GM19467 (cell line): ENCODE results near the gene TEX2.

ENCODE experiments used
- ATAC-seq: cut with Tn5 transposase; IDR thresholded peaks from one replicate; pipeline ENCODE4 v1.9.1; 2021; ENCODE audit warnings: mild to moderate bottlenecking, moderate library complexity; ENCODE audit not compliant: unreplicated experiment

TEX2 gene

DNA sequence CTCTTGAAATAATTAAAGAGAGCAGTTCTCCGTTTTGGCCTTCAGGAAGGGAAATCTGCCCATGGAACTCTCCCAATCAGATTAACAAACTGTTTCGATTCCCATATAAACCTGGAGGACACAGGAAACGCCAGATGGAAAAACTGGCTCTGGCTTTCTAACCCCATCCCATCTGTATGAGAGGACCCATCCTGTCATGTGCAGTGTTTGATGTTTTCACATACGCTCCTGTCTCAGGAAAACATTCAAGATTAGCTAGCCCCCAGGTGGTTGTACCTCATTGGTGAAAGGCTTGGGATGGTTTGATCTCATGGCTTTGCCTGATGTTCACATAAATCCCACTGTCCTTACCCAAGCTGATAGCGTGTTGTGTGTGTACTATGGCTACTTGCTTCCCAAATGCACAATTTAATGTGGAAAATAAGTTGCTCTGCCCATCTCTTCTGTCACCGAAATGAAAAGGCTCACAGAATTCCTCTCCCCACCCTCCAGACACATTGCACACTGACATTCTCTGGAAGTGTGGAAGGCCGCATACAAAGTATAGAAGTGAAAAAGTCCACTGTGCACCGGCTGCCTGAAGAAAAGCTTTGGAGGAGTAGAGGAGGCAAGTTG, 114.9 kb downstream of the TEX2 start:
- ATAC-seq, result no peak

GRCh38 chr17:64147110-64148016, 115.7 kb downstream of the TEX2 start:
- ATAC-seq, result no peak

DNA sequence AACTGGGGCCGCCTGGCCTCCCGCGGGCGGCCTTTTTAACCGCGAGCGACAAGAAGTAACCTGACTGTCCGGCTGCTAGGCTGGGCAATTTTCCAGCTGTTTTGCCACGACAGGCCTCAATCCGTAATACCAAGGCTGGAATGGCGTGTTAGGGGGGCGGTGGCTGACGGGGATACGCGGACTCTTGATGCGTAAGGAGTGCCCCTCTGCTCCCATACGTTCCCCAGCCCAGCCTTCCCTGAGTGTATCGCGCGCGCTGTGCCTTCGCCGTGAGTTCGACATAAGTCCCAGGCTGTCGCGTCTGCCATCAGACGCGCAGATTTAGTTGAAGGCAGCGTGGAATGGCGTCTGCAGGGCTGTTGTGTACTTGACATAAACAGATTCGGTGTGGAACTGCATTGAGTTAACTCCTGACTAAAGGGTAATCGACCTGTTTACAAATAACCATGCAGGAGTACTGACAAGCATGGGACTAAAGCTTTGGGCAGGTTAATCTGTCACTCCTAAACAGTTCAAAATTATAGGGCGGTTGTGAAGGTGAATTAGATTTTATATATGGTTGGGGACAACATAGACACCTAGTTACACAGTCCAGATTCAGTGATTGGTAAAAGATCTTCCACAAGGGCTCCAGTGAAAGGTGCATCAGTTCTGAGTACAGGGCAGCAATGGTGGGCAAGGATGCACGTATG, 116.5 kb downstream of the TEX2 start:
- peak; percentile 8 for ATAC-seq

DNA sequence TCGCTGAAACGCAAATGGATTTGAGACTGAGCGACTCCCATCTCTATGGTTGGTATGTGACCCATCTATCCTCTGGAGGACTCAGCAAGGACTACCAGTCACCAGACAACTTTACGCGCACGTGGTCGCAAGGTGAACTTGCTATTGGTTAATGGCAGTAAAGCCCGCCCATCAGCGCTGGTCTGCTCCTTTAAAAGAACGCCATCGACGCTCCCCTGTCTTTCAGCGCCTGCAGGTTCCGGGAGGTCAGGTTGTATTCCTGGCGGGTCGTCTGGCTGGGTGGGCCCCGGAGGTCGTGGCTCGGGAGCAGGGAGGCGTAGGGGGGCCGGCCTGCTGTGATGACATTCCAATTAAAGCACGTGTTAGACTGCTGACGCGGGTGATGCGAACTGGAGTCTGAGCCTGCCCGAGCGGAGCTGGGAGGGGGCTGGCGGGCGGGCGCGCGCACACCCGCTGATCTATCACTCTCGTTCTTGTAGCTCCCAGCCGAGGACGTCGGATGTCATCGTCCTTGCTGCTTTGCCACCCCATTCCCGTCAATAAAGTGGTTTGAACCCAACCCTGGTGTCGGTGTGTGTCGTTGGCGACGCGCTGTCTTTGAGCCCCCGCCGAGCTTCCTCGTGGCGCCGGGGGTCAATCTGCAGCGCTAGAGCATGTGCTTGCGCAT, 117.2 kb downstream of the TEX2 start:
- peak; percentile 95 for ATAC-seq

- no peak for ATAC-seq
These were observed 117.7 kb downstream of the TEX2 start for GRCh38 chr17:64145375-64145750.

DNA sequence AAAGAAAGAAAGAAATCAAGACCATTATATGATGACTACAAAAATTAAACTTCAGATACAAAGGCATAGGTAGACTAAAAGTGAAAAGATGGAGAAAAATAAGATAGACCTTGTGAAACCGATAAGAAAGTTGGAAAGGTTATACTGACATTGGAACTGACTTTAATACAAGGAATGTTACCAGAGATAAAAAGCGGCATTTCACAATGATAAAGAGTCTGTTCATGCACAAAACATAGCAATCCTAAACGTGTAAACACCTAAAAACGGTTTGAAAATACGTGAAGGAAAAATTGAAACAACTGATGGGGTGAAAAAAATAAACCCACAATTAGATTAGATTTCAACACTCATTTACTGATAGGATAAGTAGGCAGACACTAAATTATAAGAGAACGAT, 123.5 kb downstream of the TEX2 start:
- no peak for ATAC-seq

- ATAC-seq, result no peak
These were observed 124.6 kb downstream of the TEX2 start for GRCh38 chr17:64138441-64138840.

- ATAC-seq, result no peak
These were observed 128.1 kb downstream of the TEX2 start for GRCh38 chr17:64135000-64135399.

DNA sequence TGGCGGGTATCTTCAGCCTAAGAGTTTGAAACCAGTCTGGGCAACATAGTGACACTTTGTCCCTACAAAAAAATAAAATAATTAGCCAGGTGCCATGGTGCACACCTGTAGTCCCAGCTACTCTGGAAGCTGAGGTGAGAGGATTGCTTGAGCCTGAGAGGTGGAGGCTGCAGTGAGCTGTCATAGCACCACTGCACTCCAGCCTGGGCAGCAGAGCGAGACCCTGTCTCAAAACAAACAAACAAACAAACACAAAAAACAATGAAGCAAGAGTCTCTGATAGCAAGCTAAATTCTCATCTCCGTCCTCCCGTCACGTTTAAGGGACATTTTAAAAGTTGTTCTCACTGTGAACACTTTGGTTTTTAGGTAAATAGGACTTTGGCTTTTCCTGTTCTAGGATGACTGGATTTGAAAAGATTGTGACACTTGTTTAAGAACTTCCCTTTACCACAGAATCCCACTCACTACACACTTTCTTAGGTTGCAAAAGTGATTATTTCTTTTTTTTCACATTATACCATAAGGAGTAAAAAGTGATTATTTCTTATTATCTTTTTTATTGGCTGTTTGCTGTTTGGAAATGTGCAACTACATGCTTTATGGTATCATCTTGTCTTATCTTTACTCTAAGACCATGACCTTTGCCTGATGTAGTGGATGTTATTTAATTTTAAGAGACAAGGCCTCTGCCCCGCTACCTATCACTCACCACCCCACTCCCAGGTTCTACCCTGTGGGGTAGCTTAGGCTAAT, 128.7 kb downstream of the TEX2 start:
- ATAC-seq, result no peak

- ATAC-seq, result no peak
These were observed 129.4 kb downstream of the TEX2 start for GRCh38 chr17:64133546-64134215.

DNA sequence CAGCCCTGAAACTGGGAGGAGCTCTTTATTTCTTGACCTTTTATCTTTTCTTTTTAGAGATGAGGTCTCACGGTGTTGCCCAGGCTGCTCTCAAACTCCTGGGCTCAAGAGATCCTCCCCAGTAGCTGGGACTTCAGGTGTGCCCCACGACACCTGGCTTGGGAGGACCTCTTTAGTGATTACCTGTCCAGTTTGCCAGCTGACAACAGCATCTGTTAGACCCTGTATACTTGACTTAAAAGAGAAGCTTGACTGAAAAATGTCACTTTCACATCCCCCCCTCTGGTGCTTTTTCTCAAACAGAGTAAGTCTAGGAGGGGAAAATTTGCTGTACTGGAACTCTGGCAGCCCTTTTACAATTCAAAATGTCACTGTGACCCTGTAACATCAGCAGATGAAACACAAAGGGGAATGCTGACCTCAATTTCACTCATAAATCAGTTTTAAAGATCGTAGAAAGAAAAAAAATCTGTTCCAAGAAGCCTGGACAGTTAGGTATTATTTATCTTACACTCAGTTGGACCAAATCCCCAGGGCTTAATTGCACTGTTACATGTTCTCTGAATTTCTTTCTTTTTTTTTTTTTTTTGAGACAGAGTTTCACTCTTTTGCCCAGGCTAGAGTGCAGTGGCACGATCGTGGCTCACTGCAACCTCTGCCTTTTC, 131.3 kb downstream of the TEX2 start:
- ATAC-seq, result no peak

- ATAC-seq, result peak; percentile 2
These were observed 132.5 kb downstream of the TEX2 start for GRCh38 chr17:64130559-64131001.

DNA sequence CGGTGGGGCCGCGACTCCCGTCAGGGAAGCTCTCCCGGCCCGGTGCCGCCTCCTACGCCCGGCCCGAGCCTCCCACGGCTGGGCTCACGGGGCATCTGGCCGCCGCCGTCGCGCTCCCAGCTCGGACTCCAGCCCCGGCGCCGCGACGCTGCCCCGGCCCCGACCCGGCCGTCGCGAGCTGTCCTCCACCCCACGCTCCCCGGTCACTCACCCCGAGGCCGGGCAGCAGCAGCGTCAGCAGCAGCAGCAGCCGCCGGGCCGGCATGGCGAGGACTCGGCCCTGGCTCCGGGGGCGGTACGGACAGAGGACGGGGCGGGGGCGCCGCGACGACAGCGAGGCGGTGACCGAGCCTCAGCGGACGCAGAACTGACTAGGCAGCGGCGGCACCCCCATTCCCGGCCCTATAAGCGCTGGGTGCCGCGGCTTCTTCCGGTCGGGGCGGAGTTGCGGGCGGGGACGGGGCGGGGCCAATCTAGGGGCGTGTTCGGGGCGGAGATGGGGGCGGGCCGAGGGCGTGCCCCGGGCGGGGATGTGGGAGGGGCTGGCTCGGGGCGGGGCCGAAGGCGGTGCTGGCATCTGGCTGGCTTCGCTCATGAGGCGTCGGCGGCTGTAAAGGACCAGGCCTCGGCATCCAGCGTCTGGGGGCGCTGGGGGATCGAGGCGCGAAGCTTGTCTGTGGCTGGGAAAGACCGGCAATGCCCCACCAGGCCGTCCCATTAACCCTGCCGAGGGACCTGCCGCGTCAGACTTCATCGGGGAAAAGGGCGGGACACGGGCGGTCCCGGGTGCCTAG, 133.1 kb downstream of the TEX2 start, which contains the start of gene ERN1:
TSS of gene ERN1 (minus strand) at position 380 of the 794 bp plus-strand sequence. CDS start at position 265, 115 bp downstream.
- ATAC-seq, result peak; percentile 77

DNA sequence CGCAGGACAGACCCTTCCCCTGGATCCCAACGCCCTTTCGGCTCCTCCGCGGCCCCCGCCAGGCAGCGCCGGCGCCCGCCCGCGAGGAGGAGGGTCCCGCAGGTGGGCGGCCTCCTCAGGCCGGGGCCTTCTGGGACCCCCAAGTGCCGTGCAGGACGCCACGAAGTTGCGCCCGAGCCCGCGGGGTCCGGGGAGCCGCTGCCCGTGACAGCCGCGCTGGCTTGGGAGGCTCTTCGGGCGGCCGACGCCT, 133.6 kb downstream of the TEX2 start:
- ATAC-seq, result no peak

DNA sequence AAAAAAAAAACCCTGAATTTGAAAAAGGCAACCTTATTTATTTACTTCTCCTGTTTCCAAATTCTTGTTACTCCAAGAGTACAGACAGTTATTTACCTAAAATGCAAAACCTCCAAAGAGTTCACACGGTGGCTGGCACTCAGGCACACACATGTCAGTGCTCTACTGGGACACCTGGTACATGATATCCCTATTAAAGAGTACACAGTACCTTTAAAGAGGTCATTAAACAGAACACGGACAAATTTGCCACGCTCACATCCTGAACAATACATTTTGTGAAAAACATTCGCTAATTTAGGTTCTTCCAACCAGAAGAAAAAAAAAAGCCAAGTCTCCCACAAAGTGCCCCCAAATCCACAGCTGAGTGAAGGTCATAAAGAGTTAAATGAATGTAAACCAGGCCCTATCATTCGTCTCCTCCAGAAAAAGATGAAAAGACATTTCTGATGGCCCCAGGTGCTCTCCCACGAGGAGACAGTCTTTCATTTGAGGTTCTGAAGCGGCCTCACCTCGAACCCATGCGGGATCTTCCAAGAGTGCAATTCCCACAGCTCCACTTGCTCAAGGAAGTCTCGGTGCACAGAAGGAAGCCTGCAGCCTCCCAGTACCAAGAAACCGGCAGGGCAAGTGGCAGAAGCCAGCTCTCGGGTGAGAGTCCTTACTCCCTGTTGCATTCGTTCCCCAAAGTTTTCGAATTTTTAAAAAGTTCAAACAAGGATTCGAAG, 134.1 kb downstream of the TEX2 start:
- ATAC-seq, result no peak

DNA sequence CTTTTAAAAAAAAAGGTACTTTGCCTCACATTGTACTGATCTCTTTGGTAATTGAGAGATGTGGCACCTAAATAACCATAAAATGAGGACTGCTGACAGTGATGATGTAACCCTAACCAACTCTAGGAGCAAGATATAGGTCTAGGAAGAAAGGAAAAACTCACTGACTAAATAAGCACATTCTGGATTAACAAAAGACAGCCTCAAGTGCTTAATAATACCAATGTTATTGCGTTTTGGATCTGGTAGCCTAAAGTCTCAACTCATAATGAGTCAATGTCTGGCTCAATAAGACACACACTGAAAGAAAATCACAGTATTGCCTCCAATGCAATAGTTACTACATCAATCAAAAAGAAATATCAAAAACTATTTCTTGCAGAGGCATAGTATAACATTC, 136.1 kb downstream of the TEX2 start:
- ATAC-seq, result no peak

GRCh38 chr17:64125937-64126336, 137.1 kb downstream of the TEX2 start:
- no peak for ATAC-seq

GRCh38 chr17:64124609-64125008, 138.5 kb downstream of the TEX2 start:
- ATAC-seq, result no peak
